Breast epithelium (tissue), 3 donors: ENCODE results near the gene CADM2.

Experiments used
- CTCF ChIP-seq, 3 donors: fragments of 450-650 bp; IDR thresholded peaks; one replicate each; pipeline ENCODE4 v1.5.1; 2016 to 2017; ENCODE audit warnings: antibody characterized with exemption in 3 of 3, mild to moderate bottlenecking in 3 of 3, moderate library complexity in 3 of 3
- POLR2A ChIP-seq: fragments of 450-650 bp; IDR thresholded peaks from one replicate; pipeline ENCODE4 v1.6.1; 2016; ENCODE audit warnings: antibody characterized with exemption, mild to moderate bottlenecking, moderate library complexity
- POLR2AphosphoS5 ChIP-seq, 3 donors: sonication (generic); formaldehyde crosslinking; IDR thresholded peaks; one replicate each; pipeline ENCODE4 v1.6.1; 2017; ENCODE audit warnings: antibody characterized with exemption in 3 of 3

- TF ChIP-seq CTCF (IDR thresholded peaks at IDR 0.05), result no peak
- no peak for TF ChIP-seq POLR2AphosphoS5 (IDR thresholded peaks at IDR 0.05)
- TF ChIP-seq POLR2A, result no peak
Measured at GRCh38 chr3:85159376-85159775, 200.6 kb downstream of the CADM2 start.
